ENCODE data around the gene MAGOH.

GRCh38 chr1:53189061-53189460 is 49.3 kb downstream of the MAGOH start:
- TF ChIP-seq YY1 (IDR thresholded peaks at IDR 0.05; ENCODE audit: borderline replicate concordance in 1 of 3, control insufficient read depth in 1 of 3, extremely low read depth in 1 of 3, insufficient read depth in 3 of 3, insufficient read length in 1 of 3, insufficient replicate concordance in 2 of 3, low read depth in 1 of 3, low read length in 2 of 3) (no peak), TEAD4 (IDR thresholded peaks at IDR 0.05; ENCODE audit: low read length) (peak; percentile 65; the same call in 1 of the 2 replicates), TEAD4 (CRISPR knock-in tag; IDR thresholded peaks at IDR 0.05; ENCODE audit: borderline replicate concordance) (no peak), HMG20B (CRISPR knock-in tag; IDR thresholded peaks at IDR 0.05) (no peak), ELF1 (tag; IDR thresholded peaks at IDR 0.05) (no peak), MXI1 (IDR thresholded peaks at IDR 0.05; ENCODE audit: low read depth, low read length) (no peak), BACH1 (tag; IDR thresholded peaks at IDR 0.05) (no peak)

Measured in K562 (cell line).